ENCODE results near the gene MAP2K3. TPM values are rescaled to one million over a fixed set of nuclear protein-coding genes. Genes with fewer than 3 reads are reported as not detected.

Gene MAP2K3
- total RNA-seq = 10 to 100 TPM; 74.2 to 75.8 TPM
- long read RNA-seq, transcript MAP2K3-202 (12 exons, 2,303 nt) = major isoform, 91 of 135 reads
- long read RNA-seq, transcript MAP2K3-205 (3 exons, 927 nt) = minor isoform, 10 of 135 reads
- long read RNA-seq, partial matches to known transcripts = 11 of 135 reads
- long read RNA-seq, other reads (novel, unspliced or antisense) = 20 of 135 reads

GRCh38 chr17:21284319-21285163, at the start of gene MAP2K3:
Gene MAP2K3 (plus strand): TSS chr17:21284711. CDS start chr17:21284921, 210 bp downstream.
- peak; percentile 99 to 100 for DNase-seq
- peak; percentile 63 for ATAC-seq
- intact Hi-C loops (cut with DNase I, micrococcal nuclease) = no loop called here

DNA sequence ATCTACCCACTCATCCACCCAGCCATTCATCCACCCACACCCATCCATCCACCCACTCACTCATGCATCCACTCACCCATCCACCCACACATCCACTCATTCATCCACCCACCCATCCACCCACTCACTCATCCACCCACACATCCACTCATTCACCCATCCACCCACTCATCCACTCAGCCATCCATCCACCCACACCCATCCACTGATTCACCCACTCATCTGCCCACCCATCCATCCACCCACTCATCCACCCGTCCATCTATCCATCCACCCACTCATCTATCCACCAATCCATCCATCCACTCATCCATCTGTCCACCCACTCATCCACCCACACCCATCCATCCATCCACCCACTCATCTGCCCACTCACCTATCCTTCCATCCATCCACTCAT, 48.6 kb upstream of the MAP2K3 start:
- intact Hi-C loops (cut with DNase I, micrococcal nuclease) = no loop called here
- no peak for DNase-seq
- no peak for ATAC-seq

- intact Hi-C loops (cut with DNase I, micrococcal nuclease) = no loop called here
- DNase-seq (no peak), ATAC-seq (peak; percentile 68)
Measured at GRCh38 chr17:21239680-21240368, 44.7 kb upstream of the MAP2K3 start.

- DNase-seq = no peak
- ATAC-seq = no peak
- intact Hi-C loops (cut with DNase I, micrococcal nuclease) = no loop called here
Measured at GRCh38 chr17:21240369-21241055, 44.0 kb upstream of the MAP2K3 start.

DNA sequence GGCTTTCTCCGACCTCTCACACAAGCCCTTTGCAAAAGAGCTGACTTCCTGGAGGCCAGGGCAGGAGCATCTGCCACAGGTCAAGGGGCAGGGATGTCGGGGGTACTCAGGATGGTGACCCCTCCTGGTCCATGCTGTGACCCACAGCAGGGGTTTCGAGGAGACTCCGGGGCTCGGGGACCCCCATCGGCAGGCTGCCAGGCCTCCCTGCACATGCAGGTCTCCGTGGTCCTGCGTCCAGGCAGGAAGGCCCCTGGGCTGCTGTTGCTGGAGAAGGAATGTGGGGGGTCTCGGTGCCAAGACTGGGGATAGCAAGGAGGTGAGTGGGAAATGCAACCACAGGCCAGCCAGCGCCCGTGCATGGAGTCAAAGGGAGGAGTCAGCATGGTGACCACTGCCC, 42.9 kb upstream of the MAP2K3 start:
- intact Hi-C loops (cut with DNase I, micrococcal nuclease) = no loop called here
- DNase-seq = no peak
- ATAC-seq = no peak

- intact Hi-C loops (cut with DNase I, micrococcal nuclease) = no loop called here
- ATAC-seq (no peak), DNase-seq (no peak)
Measured at GRCh38 chr17:21242026-21242697, 42.3 kb upstream of the MAP2K3 start.

- ATAC-seq (no peak), DNase-seq (no peak)
- intact Hi-C loops (cut with DNase I, micrococcal nuclease) = no loop called here
Measured at GRCh38 chr17:21242780-21243515, 41.6 kb upstream of the MAP2K3 start.

DNA sequence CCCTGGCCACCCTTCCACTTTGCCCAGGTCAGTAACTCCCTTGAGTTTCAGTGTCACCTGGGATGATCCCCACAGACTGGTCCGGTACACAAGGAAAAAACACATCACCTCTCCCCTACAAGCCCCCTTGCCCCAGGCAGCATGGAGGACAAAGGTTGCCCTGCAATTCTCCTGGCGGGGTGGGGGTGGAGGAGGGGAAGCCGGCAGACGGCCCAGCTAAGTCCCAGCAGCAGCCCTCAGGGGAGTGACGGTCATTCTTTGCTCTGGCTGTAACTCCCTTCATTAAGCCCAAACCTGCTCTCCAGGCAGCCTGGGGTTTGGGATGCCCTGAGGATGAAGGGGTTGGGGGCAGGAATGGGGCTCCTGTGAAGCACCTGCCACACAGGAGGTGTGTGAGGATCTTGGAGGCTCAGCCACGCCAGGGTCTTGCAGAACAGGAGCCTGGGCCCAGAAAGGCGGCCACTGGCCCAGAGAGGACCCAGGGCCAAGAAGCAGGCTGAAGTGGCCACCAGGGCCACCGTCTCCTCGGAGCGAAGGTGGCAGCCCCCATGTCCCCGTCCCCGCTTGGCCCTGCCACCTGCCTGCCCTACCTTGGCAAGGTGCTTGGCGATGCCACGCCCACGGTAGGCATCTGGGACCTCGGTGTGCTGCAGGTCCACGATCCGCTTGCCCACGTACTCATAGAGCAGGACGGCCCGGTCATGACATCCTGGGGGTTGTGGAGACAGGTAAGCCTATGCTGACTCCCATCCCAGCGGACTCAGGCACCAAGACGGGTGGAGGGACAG, 40.8 kb upstream of the MAP2K3 start:
- intact Hi-C loops (cut with DNase I, micrococcal nuclease) = no loop called here
- no peak for DNase-seq
- ATAC-seq = no peak

GRCh38 chr17:21245639-21246084, 38.8 kb upstream of the MAP2K3 start:
- DNase-seq (no peak), ATAC-seq (no peak)
- intact Hi-C loops (cut with DNase I, micrococcal nuclease) = no loop called here

GRCh38 chr17:21246698-21247097, 37.8 kb upstream of the MAP2K3 start:
- intact Hi-C loops (cut with DNase I, micrococcal nuclease) = no loop called here
- no peak for ATAC-seq
- no peak for DNase-seq

GRCh38 chr17:21247552-21248258, 36.8 kb upstream of the MAP2K3 start:
- no peak for DNase-seq
- ATAC-seq = no peak
- intact Hi-C loops (cut with DNase I, micrococcal nuclease) = no loop called here

GRCh38 chr17:21248500-21248899, 36.0 kb upstream of the MAP2K3 start:
- DNase-seq (no peak), ATAC-seq (no peak)
- intact Hi-C loops (cut with DNase I, micrococcal nuclease) = no loop called here

- intact Hi-C loops (cut with DNase I, micrococcal nuclease) = no loop called here
- DNase-seq (no peak), ATAC-seq (no peak)
Measured at GRCh38 chr17:21249086-21249795, 35.3 kb upstream of the MAP2K3 start.

DNA sequence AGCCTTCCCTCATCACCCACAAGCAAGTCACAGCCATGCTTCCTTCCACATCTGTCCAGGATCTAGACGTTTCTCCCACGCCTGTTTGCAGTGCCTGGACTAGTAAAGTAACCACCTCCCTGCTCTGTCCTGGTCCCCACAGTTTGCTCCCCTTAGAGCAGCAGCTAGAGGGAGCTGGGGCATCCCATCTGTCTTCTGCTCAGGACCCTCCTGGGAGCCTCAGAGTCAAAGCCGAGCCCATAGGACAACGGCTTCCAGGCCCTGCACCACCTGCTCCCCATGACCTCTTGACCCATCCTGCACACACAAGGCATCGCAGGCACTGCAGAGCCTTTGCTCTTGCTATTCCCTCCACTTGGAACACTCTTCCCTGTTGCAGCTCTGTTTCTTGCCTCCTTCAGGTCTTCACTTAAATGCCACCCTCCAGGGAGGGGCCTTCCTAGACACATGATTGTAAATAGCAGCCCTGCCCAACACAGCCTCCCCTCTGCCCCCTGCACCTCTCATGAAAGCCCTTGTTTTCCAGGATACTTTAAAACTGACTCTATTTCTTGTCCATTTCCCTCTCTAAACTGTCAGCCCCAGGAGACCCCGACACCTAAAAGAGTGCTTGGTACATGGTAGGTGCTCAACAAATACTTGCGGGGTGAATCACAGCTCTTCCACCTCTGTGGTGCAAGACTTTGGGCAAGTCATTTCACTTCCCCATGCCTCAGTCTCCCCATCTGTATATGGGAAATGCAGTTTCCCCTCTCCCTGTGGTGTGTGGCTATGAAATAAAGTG, 34.4 kb upstream of the MAP2K3 start:
- ATAC-seq = no peak
- intact Hi-C loops (cut with DNase I, micrococcal nuclease) = no loop called here
- no peak for DNase-seq

- intact Hi-C loops (cut with DNase I, micrococcal nuclease) = no loop called here
- DNase-seq = no peak
- ATAC-seq = no peak
Measured at GRCh38 chr17:21250854-21251253, 33.7 kb upstream of the MAP2K3 start.

All from left colon (tissue), 2 donors.